Neural cell (in vitro differentiated cells): Measurements from ENCODE around the gene PPP2R3A. TPM values are rescaled to one million over a fixed set of nuclear protein-coding genes. Genes with fewer than 3 reads are reported as not detected.

Experiments
- H2AFZ ChIP-seq: fragments of 200-600, 300-800 bp; sonication (generic), shearing (Covaris generic); 2 replicates; pipeline ENCODE4 v1.6.0; 2014; ENCODE audit warnings: low read depth, mild to moderate bottlenecking, antibody characterized with exemption, low read length, moderate library complexity
- H3F3A ChIP-seq: fragments of 200-600 bp; shearing (Covaris generic); 2 replicates; pipeline ENCODE4 v1.6.1; 2016; ENCODE audit warnings: mild to moderate bottlenecking, moderate library complexity, mixed read lengths, antibody characterized with exemption, low read length; ENCODE audit not compliant: insufficient read depth, poor library complexity, severe bottlenecking
- H3K27ac ChIP-seq: fragments of 200-600, 300-800 bp; sonication (generic), shearing (Covaris generic); 2 replicates; pipeline ENCODE4 v1.5.1; 2014; ENCODE audit warnings: mild to moderate bottlenecking, low read length, moderate library complexity
- H3K27me3 ChIP-seq: fragments of 300-800, 200-600 bp; sonication (generic), shearing (Covaris generic); 2 replicates; pipeline ENCODE4 v1.6.0; 2014; ENCODE audit warnings: mild to moderate bottlenecking, low read depth, low read length, moderate library complexity; ENCODE audit not compliant: insufficient read depth
- H3K36me3 ChIP-seq: fragments of 300-800, 200-600 bp; sonication (generic), shearing (Covaris generic); 2 replicates; pipeline ENCODE4 v1.5.1; 2014; ENCODE audit warnings: mild to moderate bottlenecking, antibody characterized with exemption, low read length, moderate library complexity; ENCODE audit not compliant: insufficient read depth
- H3K4me2 ChIP-seq: fragments of 300-800, 200-600 bp; sonication (generic), shearing (Covaris generic); 2 replicates; pipeline ENCODE4 v1.6.0; 2014; ENCODE audit warnings: mild to moderate bottlenecking, low read length
- H3K4me3 ChIP-seq: fragments of 300-800, 200-600 bp; sonication (generic), shearing (Covaris generic); 2 replicates; pipeline ENCODE4 v1.5.1; 2014; ENCODE audit warnings: mild to moderate bottlenecking, low read length, moderate library complexity
- H3K79me2 ChIP-seq: fragments of 200-600 bp; shearing (Covaris generic); replicated peaks from 2 replicates; pipeline ENCODE4 v1.6.0; 2014; ENCODE audit warnings: mild to moderate bottlenecking, low read length, moderate library complexity; ENCODE audit not compliant: insufficient read depth
- H3K9ac ChIP-seq: fragments of 300-800, 200-600 bp; sonication (generic), shearing (Covaris generic); 2 replicates; pipeline ENCODE4 v1.6.1; 2016; ENCODE audit warnings: mild to moderate bottlenecking, low read length, mixed read lengths
- H3K9me2 ChIP-seq: fragments of 200-600 bp; shearing (Covaris generic); 2 replicates; pipeline ENCODE4 v1.6.1; 2016; ENCODE audit warnings: mild to moderate bottlenecking, low read length, mixed read lengths; ENCODE audit not compliant: insufficient read depth
- H3K9me3 ChIP-seq: fragments of 200-600, 300-800 bp; sonication (generic), shearing (Covaris generic); 2 replicates; pipeline ENCODE4 v1.6.1; 2016; ENCODE audit warnings: mild to moderate bottlenecking, mixed run types, low read length, moderate library complexity, mixed read lengths
- H4K20me1 ChIP-seq: fragments of 200-600 bp; shearing (Covaris generic); 2 replicates; pipeline ENCODE4 v1.6.1; 2016; ENCODE audit warnings: mild to moderate bottlenecking, mixed run types; ENCODE audit not compliant: insufficient read depth
- EP300 ChIP-seq: fragments of 450-650 bp; conservative IDR thresholded peaks from 2 replicates; pipeline ENCODE4 v1.6.1; 2014; ENCODE audit warnings: antibody characterized with exemption, mild to moderate bottlenecking, moderate library complexity; ENCODE audit not compliant: poor library complexity, severe bottlenecking
- EZH2 ChIP-seq: fragments of 200-600, 300-800 bp; shearing (Covaris generic), sonication (generic); IDR thresholded peaks from 2 replicates; pipeline ENCODE4 v1.6.1; 2014; ENCODE audit warnings: antibody characterized with exemption, low read length, borderline replicate concordance, mild to moderate bottlenecking; ENCODE audit not compliant: insufficient read depth, poor library complexity, severe bottlenecking
- MXI1 ChIP-seq: fragments of 450-650 bp; conservative IDR thresholded peaks from 2 replicates; pipeline ENCODE4 v1.6.1; 2014; ENCODE audit warnings: antibody characterized with exemption, mild to moderate bottlenecking; ENCODE audit not compliant: poor library complexity, severe bottlenecking
- POLR2AphosphoS5 ChIP-seq: IDR thresholded peaks from 2 replicates; pipeline ENCODE4 v1.6.1; 2012
- RAD21 ChIP-seq: fragments of 450-650 bp; conservative IDR thresholded peaks from 2 replicates; pipeline ENCODE4 v1.6.1; 2014; ENCODE audit warnings: antibody characterized with exemption, mild to moderate bottlenecking, moderate library complexity
- SMC3 ChIP-seq: fragments of 450-650 bp; conservative IDR thresholded peaks from 2 replicates; pipeline ENCODE4 v1.6.1; 2014; ENCODE audit warnings: antibody characterized with exemption, mild to moderate bottlenecking, moderate library complexity; ENCODE audit not compliant: poor library complexity
- TAF1 ChIP-seq: IDR thresholded peaks from 2 replicates; pipeline ENCODE4 v1.6.1; 2012; ENCODE audit warnings: low read depth
- polyA plus RNA-seq: library from polyadenylated mRNA; depleted of rRNA; stranded (reverse); fragments of >200 nt; gene quantifications from 2 replicates; pipeline ENCODE4 v1.2.3, GENCODE V29; 2014
- TF ChIP-seq, protein P1 (sequence below): IDR thresholded peaks from 2 replicates; pipeline ENCODE4 v1.6.1; 2012; ENCODE audit warnings: borderline replicate concordance
- TF ChIP-seq, protein P2 (sequence below): fragments of 450-650 bp; IDR thresholded peaks from 2 replicates; pipeline ENCODE4 v1.5.1; 2014; ENCODE audit warnings: antibody characterized with exemption, mild to moderate bottlenecking, moderate library complexity; ENCODE audit not compliant: poor library complexity, severe bottlenecking

Gene PPP2R3A
- polyA plus RNA-seq, 1 donor from 2014 or later, result 17.9 TPM

DNA sequence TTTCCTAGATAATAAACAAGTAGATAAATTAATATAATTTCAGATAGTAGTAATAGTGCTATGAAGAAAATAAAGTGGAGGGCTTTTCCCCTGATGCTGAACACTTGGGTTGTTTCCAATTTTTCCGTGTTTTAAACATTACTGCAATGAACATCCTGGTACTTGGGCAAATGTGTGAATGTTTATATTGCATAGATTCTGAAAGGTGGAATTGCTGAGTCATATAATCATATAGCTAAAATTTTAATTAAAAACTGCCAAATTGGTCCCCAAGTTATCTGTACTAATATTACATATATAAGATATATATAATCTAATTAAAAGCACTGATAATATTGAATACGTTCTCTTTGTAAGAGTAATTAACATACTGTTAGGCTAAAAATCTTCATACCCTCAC is 10.0 kb downstream of the PPP2R3A start:
- no peak for TF ChIP-seq EP300
- Histone ChIP-seq H3K36me3 (no peaks in the 10 kb centered on the region), H3K9me2 (no peaks in the 10 kb centered on the region), H3K9ac (no peak overlapping the region), H3K9me3 (no peaks in the 10 kb centered on the region), H4K20me1 (no peaks in the 10 kb centered on the region), H3K4me3 (no peak overlapping the region), H3K79me2 (peaks cover 51% of the 10 kb centered on the region), H3F3A (no peaks in the 10 kb centered on the region), H3K27me3 (no peaks in the 10 kb centered on the region), H3K4me2 (no peak overlapping the region), H2AFZ (no peak overlapping the region), H3K27ac (no peak overlapping the region)

DNA sequence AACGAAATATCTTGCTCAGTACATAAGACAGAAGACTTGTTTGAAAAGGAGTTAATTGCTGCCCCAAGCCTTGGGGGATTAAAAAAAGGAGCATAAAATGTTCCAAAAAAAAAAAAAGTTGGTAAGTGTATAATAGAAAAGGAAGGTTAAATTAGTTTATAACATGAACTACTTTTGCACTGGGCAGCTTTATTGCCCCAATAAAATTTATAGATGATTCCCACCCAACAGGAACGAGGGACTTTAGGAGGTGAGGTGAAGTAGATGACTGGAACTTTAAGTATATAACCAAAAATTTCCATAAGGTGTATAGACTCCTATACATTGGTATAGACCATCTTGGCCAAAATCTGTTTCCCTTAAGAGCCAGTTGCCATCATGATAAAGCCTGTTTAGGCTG is 14.8 kb downstream of the PPP2R3A start:
- Histone ChIP-seq H4K20me1 (no peaks in the 10 kb centered on the region), H3K9me3 (no peaks in the 10 kb centered on the region), H2AFZ (no peak overlapping the region), H3K9ac (no peak overlapping the region), H3K27ac (no peak overlapping the region), H3K4me2 (no peak overlapping the region), H3K9me2 (no peaks in the 10 kb centered on the region), H3K79me2 (peaks cover 31% of the 10 kb centered on the region), H3F3A (no peaks in the 10 kb centered on the region), H3K27me3 (no peaks in the 10 kb centered on the region), H3K36me3 (no peaks in the 10 kb centered on the region), H3K4me3 (no peak overlapping the region)
- TF ChIP-seq POLR2AphosphoS5 (no peak), EZH2 (no peak), RAD21 (no peak), MXI1 (no peak), SMC3 (no peak), EP300 (no peak), TAF1 (no peak)
- TF ChIP-seq, protein P1, sequence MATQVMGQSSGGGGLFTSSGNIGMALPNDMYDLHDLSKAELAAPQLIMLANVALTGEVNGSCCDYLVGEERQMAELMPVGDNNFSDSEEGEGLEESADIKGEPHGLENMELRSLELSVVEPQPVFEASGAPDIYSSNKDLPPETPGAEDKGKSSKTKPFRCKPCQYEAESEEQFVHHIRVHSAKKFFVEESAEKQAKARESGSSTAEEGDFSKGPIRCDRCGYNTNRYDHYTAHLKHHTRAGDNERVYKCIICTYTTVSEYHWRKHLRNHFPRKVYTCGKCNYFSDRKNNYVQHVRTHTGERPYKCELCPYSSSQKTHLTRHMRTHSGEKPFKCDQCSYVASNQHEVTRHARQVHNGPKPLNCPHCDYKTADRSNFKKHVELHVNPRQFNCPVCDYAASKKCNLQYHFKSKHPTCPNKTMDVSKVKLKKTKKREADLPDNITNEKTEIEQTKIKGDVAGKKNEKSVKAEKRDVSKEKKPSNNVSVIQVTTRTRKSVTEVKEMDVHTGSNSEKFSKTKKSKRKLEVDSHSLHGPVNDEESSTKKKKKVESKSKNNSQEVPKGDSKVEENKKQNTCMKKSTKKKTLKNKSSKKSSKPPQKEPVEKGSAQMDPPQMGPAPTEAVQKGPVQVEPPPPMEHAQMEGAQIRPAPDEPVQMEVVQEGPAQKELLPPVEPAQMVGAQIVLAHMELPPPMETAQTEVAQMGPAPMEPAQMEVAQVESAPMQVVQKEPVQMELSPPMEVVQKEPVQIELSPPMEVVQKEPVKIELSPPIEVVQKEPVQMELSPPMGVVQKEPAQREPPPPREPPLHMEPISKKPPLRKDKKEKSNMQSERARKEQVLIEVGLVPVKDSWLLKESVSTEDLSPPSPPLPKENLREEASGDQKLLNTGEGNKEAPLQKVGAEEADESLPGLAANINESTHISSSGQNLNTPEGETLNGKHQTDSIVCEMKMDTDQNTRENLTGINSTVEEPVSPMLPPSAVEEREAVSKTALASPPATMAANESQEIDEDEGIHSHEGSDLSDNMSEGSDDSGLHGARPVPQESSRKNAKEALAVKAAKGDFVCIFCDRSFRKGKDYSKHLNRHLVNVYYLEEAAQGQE, result no peak
- TF ChIP-seq, protein P2, sequence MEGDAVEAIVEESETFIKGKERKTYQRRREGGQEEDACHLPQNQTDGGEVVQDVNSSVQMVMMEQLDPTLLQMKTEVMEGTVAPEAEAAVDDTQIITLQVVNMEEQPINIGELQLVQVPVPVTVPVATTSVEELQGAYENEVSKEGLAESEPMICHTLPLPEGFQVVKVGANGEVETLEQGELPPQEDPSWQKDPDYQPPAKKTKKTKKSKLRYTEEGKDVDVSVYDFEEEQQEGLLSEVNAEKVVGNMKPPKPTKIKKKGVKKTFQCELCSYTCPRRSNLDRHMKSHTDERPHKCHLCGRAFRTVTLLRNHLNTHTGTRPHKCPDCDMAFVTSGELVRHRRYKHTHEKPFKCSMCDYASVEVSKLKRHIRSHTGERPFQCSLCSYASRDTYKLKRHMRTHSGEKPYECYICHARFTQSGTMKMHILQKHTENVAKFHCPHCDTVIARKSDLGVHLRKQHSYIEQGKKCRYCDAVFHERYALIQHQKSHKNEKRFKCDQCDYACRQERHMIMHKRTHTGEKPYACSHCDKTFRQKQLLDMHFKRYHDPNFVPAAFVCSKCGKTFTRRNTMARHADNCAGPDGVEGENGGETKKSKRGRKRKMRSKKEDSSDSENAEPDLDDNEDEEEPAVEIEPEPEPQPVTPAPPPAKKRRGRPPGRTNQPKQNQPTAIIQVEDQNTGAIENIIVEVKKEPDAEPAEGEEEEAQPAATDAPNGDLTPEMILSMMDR, result no peak
